Retinal pigment epithelial cell (primary cell): ENCODE results near the gene CORO7.
A peak's percentile ranks its signal among the peaks of the same experiment; 100 is the strongest.

Source experiments
- DNase-seq: peaks from one replicate; pipeline ENCODE4 v3.0.0-alpha.2; 2010; ENCODE audit warnings: low read depth
- H3K4me3 ChIP-seq: 2 replicates; pipeline ENCODE4 v1.5.1; 2011; ENCODE audit warnings: mild to moderate bottlenecking, low read length, control low read depth, moderate library complexity
- TF ChIP-seq, protein P1 (sequence below): conservative IDR thresholded peaks from 2 replicates; pipeline ENCODE4 v1.5.1; 2011; ENCODE audit warnings: low read depth, low read length, control low read depth, inconsistent platforms

CORO7 gene

DNA sequence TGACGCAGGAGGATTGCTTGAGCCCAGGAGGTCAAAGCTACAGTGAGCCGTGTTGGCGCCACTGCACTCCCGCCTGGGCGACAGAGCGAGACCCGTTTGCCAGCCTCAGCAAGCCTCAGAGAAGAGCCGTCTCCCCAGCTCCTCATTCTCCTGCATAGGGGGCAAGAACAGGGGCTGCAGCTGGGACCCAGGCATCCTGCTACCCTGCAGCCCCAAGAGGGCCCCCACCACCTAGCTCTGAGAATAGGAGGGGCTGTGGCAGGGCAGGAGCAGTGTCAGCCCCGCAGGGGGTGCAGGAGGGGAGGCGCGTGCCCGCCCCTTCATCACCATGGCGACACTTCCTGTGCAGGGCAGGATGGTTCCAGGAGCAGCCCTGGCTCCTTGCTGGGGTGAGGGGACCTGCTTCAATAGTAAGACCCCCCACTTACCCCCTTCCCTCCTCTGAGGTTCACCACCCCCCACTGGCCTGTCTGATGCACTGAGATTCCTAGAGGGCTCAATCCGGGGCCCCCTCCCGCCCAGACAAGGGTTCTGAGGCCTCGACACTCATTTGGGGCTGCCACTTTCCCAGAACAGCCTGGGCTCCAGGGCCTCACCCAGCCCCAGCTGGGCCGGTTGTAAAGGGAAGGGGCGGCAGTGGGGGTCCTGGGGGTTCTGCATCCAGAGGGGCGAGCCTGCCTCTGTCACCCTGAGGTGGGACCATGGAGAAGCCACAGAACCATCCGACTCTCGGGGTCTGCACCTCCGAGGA, 24.6 kb downstream of the CORO7 start:
- DNase-seq = no peak
- TF ChIP-seq, protein P1, sequence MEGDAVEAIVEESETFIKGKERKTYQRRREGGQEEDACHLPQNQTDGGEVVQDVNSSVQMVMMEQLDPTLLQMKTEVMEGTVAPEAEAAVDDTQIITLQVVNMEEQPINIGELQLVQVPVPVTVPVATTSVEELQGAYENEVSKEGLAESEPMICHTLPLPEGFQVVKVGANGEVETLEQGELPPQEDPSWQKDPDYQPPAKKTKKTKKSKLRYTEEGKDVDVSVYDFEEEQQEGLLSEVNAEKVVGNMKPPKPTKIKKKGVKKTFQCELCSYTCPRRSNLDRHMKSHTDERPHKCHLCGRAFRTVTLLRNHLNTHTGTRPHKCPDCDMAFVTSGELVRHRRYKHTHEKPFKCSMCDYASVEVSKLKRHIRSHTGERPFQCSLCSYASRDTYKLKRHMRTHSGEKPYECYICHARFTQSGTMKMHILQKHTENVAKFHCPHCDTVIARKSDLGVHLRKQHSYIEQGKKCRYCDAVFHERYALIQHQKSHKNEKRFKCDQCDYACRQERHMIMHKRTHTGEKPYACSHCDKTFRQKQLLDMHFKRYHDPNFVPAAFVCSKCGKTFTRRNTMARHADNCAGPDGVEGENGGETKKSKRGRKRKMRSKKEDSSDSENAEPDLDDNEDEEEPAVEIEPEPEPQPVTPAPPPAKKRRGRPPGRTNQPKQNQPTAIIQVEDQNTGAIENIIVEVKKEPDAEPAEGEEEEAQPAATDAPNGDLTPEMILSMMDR = no peak
- no peak overlapping the region for H3K4me3 ChIP-seq

DNA sequence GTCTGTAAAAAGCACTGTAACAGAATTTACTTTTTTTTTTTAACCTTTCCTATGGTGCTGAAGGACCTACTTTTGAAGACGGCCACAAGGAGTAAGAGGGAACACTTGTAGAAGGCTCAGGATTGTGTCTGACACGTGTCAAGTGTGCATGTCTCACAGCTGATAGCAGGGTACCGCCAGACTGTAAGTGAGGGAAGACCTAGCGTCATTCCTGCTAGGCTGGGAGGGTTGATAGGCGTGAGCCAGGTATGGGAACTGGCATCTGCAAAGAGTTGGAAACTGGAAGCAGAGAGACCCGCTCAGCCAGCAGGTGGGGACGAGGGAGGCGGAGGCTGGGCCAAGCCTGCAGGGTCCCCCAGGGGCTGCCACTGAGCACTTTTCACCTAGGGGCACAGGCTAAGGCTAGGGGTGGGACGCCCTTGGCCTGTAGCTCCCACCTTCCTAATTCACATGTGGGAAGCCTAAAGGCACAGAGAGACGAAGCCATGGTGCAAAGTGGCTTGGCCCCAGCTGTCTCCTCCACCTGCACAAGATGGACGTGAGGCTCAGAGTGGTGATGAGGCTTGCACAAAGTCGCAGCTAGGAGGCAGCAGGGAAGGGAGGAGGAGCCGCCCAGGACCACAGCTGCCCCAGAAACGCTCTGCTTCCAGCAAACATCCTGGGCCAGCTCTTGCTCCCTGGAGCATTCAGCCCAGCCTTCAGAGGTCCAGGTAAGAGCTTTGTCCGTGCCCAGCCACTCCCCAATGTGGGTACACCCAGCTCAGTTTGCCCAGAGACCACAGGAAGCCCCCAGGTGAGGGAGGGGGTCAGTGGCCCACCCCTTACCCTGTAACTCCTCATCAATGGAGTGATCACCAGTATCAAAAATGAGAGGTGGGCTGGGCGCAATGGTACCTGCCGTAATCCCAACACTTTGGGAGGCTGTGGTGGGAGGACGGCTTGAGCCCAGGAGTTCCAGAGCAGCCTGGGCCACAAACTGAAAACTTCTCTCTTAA, 25.8 kb downstream of the CORO7 start:
- DNase-seq = no peak
- TF ChIP-seq, protein P1 = peak; percentile 4
- H3K4me3 ChIP-seq = no peak overlapping the region

DNA sequence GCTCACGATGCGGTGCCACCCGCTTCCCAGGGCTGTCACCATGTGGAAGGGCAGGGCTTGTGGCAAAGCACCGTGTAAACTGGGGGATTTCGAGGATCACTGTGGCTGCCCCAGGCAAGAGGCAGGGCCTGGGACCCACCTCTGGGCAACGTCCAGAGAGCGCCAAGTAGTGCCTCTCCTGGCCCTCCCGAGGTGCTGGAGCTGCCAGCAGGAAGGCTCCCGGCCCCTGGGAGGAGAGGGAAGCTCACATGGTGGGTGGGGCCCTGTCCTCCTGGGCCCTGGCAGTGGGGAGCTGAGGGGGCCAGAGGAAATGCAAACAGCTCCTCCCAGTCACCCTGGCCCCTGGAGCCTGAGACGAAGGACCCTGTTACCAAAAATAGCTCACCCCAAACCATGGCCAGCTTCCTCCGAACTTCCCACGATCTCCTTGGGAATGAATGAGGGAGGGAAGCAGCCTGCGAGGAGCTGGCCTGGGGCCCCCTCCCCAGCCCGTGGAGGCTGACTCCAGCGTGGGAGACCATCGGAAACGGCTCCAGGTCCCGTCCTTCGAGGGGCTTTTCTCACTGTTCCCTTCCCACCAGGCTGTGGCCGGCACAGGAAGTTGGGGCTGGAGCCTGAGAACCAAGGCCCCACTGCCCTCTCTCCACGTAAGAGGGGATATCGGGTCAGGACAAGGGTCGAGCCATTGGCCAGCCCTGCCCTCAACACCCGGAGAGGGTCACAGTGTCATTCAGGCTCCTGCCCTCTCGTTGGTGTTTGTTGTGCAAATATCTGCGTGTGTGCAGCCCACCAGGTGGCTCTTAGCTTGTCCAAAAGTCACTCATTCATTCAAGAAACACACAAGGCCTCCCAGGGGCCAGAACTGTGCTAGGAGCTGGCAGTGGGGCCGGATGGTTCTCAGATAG, 27.1 kb downstream of the CORO7 start:
- H3K4me3 ChIP-seq = no peak overlapping the region

DNA sequence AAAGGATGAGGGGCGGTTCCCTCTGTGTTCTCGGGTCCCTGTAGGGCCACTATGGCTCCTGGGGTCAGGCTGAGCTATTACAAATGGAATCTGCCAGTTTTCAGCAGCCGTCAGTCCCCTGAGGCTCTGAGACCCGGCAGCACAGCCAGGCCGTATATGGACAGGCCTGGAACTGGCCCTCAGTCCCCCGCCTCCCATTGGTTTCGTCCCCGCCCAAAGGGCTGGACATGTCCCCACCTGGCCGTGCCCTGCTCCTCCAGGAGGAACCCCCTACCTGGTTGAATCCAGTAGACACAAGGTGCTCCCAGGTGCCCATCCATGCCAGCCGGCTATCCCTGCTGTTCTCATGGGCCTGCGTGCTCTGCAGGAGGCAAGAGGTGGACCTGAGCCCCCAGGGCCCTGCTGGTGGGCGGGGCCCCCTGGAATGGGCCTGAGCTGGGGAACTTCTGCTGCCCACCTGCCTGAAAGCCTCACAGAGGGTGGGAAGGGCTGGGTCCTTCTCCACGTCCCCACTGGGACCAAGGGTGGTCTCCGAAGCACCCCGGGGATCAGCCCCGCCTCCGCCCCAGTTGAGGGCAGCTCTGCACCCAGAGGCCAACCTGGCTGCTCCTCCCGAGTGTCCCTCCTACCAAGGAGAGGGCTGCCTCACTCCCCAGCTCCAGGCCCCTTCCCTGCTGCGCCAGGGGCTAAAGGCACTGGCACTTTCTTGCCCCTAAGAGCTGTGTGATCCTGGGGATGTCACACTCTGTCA, 27.9 kb downstream of the CORO7 start:
- TF ChIP-seq, protein P1 = no peak
- H3K4me3 ChIP-seq = no peak overlapping the region
- no peak for DNase-seq

More for the DNA sequence above, 27.1 kb downstream of the CORO7 start:
- no peak for DNase-seq
- TF ChIP-seq, protein P1 = no peak

DNA sequence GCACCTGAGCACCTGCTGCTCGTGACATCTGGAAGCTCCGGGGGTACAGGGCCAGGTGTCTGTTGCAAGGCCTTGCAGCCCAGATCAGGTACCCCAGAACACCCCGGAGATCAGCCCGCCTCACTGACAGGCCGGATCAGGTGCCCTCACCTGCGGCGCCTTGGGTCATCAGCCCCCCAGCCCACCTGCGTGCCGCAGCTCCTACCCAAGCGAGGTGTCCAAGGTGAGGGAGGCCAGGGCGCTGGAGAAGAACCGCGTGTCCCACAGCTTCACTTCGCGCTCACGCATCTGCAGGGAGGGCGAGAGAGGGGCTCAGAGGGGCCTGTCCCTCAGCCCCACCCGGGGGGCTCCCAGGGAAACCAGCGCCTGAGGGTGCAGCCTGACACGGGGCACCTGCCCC, 28.6 kb downstream of the CORO7 start:
- no peak overlapping the region for H3K4me3 ChIP-seq
- TF ChIP-seq, protein P1 = no peak
- no peak for DNase-seq
